Neuronal stem cell (in vitro differentiated cells): Measurements from ENCODE around the gene ABCD2.
A peak's percentile ranks its signal among the peaks of the same experiment; 100 is the strongest.

Experiments
- DNase-seq: peaks from one replicate; pipeline ENCODE4 v3.0.0-alpha.2; 2013; ENCODE audit warnings: low spot score
- H2AFZ ChIP-seq: one replicate; pipeline ENCODE4 v1.6.1; 2013; ENCODE audit warnings: mild to moderate bottlenecking, low read length, inconsistent platforms
- H2AK5ac ChIP-seq: 2 replicates; pipeline ENCODE4 v1.6.1; 2013; ENCODE audit warnings: low read depth, mild to moderate bottlenecking, inconsistent platforms, low read length, moderate library complexity, mixed read lengths
- H2BK120ac ChIP-seq: 2 replicates; pipeline ENCODE4 v1.6.1; 2013; ENCODE audit warnings: low read depth, mild to moderate bottlenecking, inconsistent platforms, low read length, moderate library complexity, mixed read lengths
- H2BK12ac ChIP-seq: one replicate; pipeline ENCODE4 v1.6.1; 2013; ENCODE audit warnings: low read length, inconsistent platforms
- H2BK15ac ChIP-seq: 2 replicates; pipeline ENCODE4 v1.6.1; 2013; ENCODE audit warnings: mild to moderate bottlenecking, low read length, inconsistent platforms, mixed read lengths
- H2BK5ac ChIP-seq: one replicate; pipeline ENCODE4 v1.6.1; 2013; ENCODE audit warnings: inconsistent platforms, mild to moderate bottlenecking, low read length, moderate library complexity
- H3K14ac ChIP-seq: one replicate; pipeline ENCODE4 v1.6.1; 2013; ENCODE audit warnings: low read length, inconsistent platforms
- H3K18ac ChIP-seq: 2 replicates; pipeline ENCODE4 v1.6.1; 2013; ENCODE audit warnings: low read length, inconsistent platforms
- H3K23ac ChIP-seq: 2 replicates; pipeline ENCODE4 v1.6.1; 2013; ENCODE audit warnings: low read depth, mild to moderate bottlenecking, mixed read lengths, low read length, inconsistent platforms; ENCODE audit not compliant: poor library complexity
- H3K27ac ChIP-seq: replicated peaks from 3 replicates; pipeline ENCODE4 v1.5.1; 2013; ENCODE audit warnings: low read length, inconsistent platforms
- H3K27me3 ChIP-seq, 3 experiments: 2 replicates each; pipeline ENCODE4 v1.6.1; 2013; ENCODE audit warnings: low read length in 3 of 3, mild to moderate bottlenecking in 2 of 3, inconsistent platforms in 1 of 3, low read depth in 1 of 3, mixed read lengths in 1 of 3, moderate library complexity in 1 of 3; ENCODE audit not compliant: control insufficient read depth in 3 of 3, insufficient read depth in 3 of 3
- H3K36me3 ChIP-seq, 2 donors: replicated peaks in 1 of 2; 2 replicates each; pipeline ENCODE4 v1.6.1; 2013; ENCODE audit warnings: low read length in 2 of 2; ENCODE audit not compliant: control insufficient read depth in 2 of 2, insufficient read depth in 2 of 2
- H3K4ac ChIP-seq: 2 replicates; pipeline ENCODE4 v1.6.1; 2013; ENCODE audit warnings: inconsistent platforms, mild to moderate bottlenecking, low read length, moderate library complexity
- H3K4me1 ChIP-seq, 2 donors: 1 replicate in 1 of 2; 2 replicates in 1 of 2; pipeline ENCODE4 v1.6.1; 2013; ENCODE audit warnings: low read length in 2 of 2, low read depth in 1 of 2; ENCODE audit not compliant: control insufficient read depth in 2 of 2, insufficient read depth in 1 of 2
- H3K4me2 ChIP-seq: one replicate; pipeline ENCODE4 v1.6.1; 2013; ENCODE audit warnings: mild to moderate bottlenecking, low read length, inconsistent platforms; ENCODE audit not compliant: insufficient read depth, poor library complexity, severe bottlenecking
- H3K4me3 ChIP-seq, 2 donors: 2 replicates each; pipeline ENCODE4 v1.5.1; 2013; ENCODE audit warnings: low read length in 2 of 2, mild to moderate bottlenecking in 2 of 2, inconsistent platforms in 1 of 2, moderate library complexity in 1 of 2
- H3K79me1 ChIP-seq: one replicate; pipeline ENCODE4 v1.6.1; 2013; ENCODE audit warnings: low read depth, mild to moderate bottlenecking, inconsistent platforms, low read length, moderate library complexity
- H3K9ac ChIP-seq: one replicate; pipeline ENCODE4 v1.6.1; 2013; ENCODE audit warnings: mild to moderate bottlenecking, low read depth, low read length, inconsistent platforms; ENCODE audit not compliant: poor library complexity
- H3K9me3 ChIP-seq, 2 donors: replicated peaks in 1 of 2; 2 replicates each; pipeline versions ENCODE3 to v1.6.1; 2013; ENCODE audit warnings: low read length in 2 of 2, mild to moderate bottlenecking in 2 of 2, inconsistent platforms in 1 of 2, low read depth in 1 of 2, mixed read lengths in 1 of 2, moderate library complexity in 1 of 2; ENCODE audit not compliant: control insufficient read depth in 2 of 2, insufficient read depth in 1 of 2
- H4K8ac ChIP-seq: one replicate; pipeline ENCODE4 v1.6.1; 2013; ENCODE audit warnings: low read depth, mild to moderate bottlenecking, inconsistent platforms, low read length, moderate library complexity
- H4K91ac ChIP-seq: one replicate; pipeline ENCODE4 v1.6.1; 2013; ENCODE audit warnings: low read length, low read depth, mild to moderate bottlenecking, inconsistent platforms; ENCODE audit not compliant: poor library complexity
- WGBS, 2 donors: extraction: QIAGEN DNeasy Blood & Tissue Kit; methylation state at CpG; one replicate each; pipeline ENCODE4 v1.1.7; 2013; ENCODE audit warnings: missing lambda C conversion rate in 2 of 2, mixed read lengths in 1 of 2; ENCODE audit not compliant: insufficient read length in 2 of 2, insufficient replicate concordance in 1 of 2; ENCODE audit errors: extremely low coverage in 2 of 2; 5-methylcytosine and 5-hydroxymethylcytosine counted together

The ABCD2 gene

DNA sequence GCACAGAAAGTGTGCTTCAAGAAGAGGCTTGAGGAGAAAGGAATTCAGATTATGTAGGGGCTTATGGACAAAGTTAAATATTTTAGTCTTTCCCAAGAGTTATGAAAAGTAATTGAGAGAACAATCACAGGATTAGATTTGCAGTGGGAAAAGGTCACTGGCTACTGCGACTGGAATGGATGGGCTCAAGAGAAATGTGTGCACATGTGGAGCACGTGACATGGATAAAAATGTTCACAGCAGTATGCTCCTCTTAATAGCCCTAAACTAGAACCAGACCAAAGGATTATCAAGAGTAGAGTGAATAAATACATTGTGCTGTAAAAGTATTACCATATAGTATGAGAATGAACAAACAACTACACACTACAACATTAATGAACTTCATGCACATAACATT, 78.1 kb downstream of the ABCD2 start:
- H3K18ac ChIP-seq = no peak overlapping the region
- no peaks in the 10 kb centered on the region for H3K36me3 ChIP-seq
- no peak overlapping the region for H3K9ac ChIP-seq
- no peak overlapping the region for H2BK120ac ChIP-seq
- no peaks in the 10 kb centered on the region for H3K27me3 ChIP-seq
- peaks cover 1 to 2% of the 10 kb centered on the region in 2 donors for H3K4me1 ChIP-seq
- H3K9me3 ChIP-seq = no peaks in the 10 kb centered on the region
- H3K4ac ChIP-seq = no peak overlapping the region
- no peak overlapping the region for H3K14ac ChIP-seq
- no peak overlapping the region for H3K4me3 ChIP-seq
- peak overlapping the region; percentile 16 for H2AFZ ChIP-seq
- H3K27ac ChIP-seq = no peak overlapping the region
- H4K91ac ChIP-seq = no peak overlapping the region
- no peaks in the 10 kb centered on the region for H3K79me1 ChIP-seq
- no CpG with 5 or more reads among the region's 2 CpGs for WGBS, 2 donors
- no peak overlapping the region for H2BK5ac ChIP-seq
- H2BK12ac ChIP-seq = no peak overlapping the region
- no peak overlapping the region for H4K8ac ChIP-seq
- H3K23ac ChIP-seq = no peak overlapping the region
- no peak overlapping the region for H3K4me2 ChIP-seq
- no peak overlapping the region for H2BK15ac ChIP-seq
- DNase-seq = no peak
- H2AK5ac ChIP-seq = no peak overlapping the region

DNA sequence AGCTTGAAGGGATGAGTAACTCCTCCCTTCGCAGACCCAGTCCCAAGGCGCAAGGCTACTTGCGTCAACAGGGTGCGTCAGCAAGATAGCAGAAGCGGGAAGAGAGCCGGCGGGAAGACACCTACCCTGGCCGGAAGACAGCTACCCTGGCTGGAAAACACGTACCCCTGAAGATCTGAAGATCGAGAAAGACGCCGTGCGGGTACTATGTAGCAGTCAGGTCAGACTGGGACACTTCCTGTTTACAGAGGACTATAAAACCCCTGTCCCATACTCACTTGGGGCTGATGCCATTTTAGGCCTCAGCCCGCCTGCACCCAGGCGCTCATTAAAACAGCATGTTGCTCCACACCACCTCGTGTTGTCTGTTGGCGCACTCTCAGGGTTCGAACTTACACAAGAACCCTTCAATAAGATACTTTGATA, 80.9 kb downstream of the ABCD2 start:
- no peak overlapping the region for H2AK5ac ChIP-seq
- H2BK5ac ChIP-seq = no peak overlapping the region
- no peak overlapping the region for H2BK15ac ChIP-seq
- no peak for DNase-seq
- H3K23ac ChIP-seq = no peak overlapping the region
- no peak overlapping the region for H4K8ac ChIP-seq
- no peak overlapping the region for H3K9ac ChIP-seq
- H3K9me3 ChIP-seq = no peaks in the 10 kb centered on the region
- H3K4me3 ChIP-seq = no peak overlapping the region
- no peak overlapping the region for H3K18ac ChIP-seq
- peak overlapping the region; percentile 32 for H2AFZ ChIP-seq
- no peak overlapping the region for H4K91ac ChIP-seq
- H3K27me3 ChIP-seq = no peaks in the 10 kb centered on the region
- no peak overlapping the region for H2BK12ac ChIP-seq
- no peaks in the 10 kb centered on the region for H3K36me3 ChIP-seq
- H3K4me2 ChIP-seq = no peak overlapping the region
- no peak overlapping the region for H3K4ac ChIP-seq
- H3K14ac ChIP-seq = no peak overlapping the region
- H2BK120ac ChIP-seq = no peak overlapping the region
- H3K27ac ChIP-seq = no peak overlapping the region
- WGBS, 2 donors = no CpG with 5 or more reads among the region's 18 CpGs
- H3K79me1 ChIP-seq = no peaks in the 10 kb centered on the region
- H3K4me1 ChIP-seq = peaks cover 1 to 2% of the 10 kb centered on the region in 2 donors

DNA sequence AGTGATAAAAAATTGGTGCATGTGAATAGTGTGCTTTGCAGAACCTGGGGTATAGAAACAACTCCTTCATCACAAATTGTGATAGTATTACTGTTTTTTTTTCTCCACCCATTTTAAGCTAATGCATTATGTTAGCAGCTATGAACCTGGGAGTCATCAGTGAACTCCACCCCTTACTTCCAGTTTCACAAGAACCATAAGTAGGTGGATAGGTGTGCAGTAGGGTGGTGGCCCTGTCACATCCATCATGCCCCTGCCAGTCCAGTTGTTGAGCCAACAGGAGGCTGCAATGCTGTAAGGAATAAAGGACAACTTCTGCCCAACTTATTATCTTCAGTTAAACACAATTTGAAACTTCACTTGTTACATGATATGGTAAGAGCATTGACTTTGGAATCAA, 85.7 kb downstream of the ABCD2 start:
- no peaks in the 10 kb centered on the region for H3K79me1 ChIP-seq
- H3K18ac ChIP-seq = no peak overlapping the region
- no peaks in the 10 kb centered on the region for H3K9me3 ChIP-seq
- H3K4me3 ChIP-seq = no peak overlapping the region
- H3K23ac ChIP-seq = no peak overlapping the region
- H2AK5ac ChIP-seq = no peak overlapping the region
- no peak overlapping the region for H2AFZ ChIP-seq
- H4K91ac ChIP-seq = no peak overlapping the region
- no peaks in the 10 kb centered on the region for H3K4me1 ChIP-seq
- H3K14ac ChIP-seq = no peak overlapping the region
- no peak overlapping the region for H2BK120ac ChIP-seq
- no peak overlapping the region for H3K4ac ChIP-seq
- H2BK12ac ChIP-seq = no peak overlapping the region
- H2BK5ac ChIP-seq = no peak overlapping the region
- no peaks in the 10 kb centered on the region for H3K27me3 ChIP-seq
- no peak for DNase-seq
- H4K8ac ChIP-seq = no peak overlapping the region
- no peak overlapping the region for H2BK15ac ChIP-seq
- H3K27ac ChIP-seq = no peak overlapping the region
- no peak overlapping the region for H3K4me2 ChIP-seq
- no peak overlapping the region for H3K9ac ChIP-seq
- H3K36me3 ChIP-seq = no peaks in the 10 kb centered on the region

DNA sequence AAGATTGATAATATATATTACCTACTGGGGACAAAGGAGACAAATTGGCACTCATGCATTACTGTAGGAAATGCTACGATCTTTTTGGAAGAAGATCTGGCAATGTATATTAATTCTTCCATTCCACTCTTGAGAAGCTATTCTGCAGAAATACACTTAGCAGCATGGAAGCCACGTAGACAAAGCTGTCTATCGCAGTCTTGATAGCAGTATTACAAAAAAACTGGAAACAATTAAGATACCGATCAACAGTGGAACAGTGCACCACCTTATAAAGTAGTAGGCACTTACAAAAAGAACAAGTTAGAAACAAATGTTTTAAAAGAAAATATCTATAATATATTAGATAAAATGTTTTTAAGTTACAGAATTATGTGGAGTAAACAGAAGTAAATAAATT, 87.2 kb downstream of the ABCD2 start:
- H3K9ac ChIP-seq = no peak overlapping the region
- H3K23ac ChIP-seq = no peak overlapping the region
- H2BK15ac ChIP-seq = no peak overlapping the region
- no peak overlapping the region for H4K91ac ChIP-seq
- no peaks in the 10 kb centered on the region for H3K9me3 ChIP-seq
- H3K79me1 ChIP-seq = no peaks in the 10 kb centered on the region
- H2BK120ac ChIP-seq = no peak overlapping the region
- H2BK12ac ChIP-seq = no peak overlapping the region
- no peaks in the 10 kb centered on the region for H3K27me3 ChIP-seq
- no peak for DNase-seq
- no CpG with 5 or more reads among the region's 4 CpGs for WGBS, 2 donors
- no peak overlapping the region for H3K18ac ChIP-seq
- no peaks in the 10 kb centered on the region for H3K4me1 ChIP-seq
- H3K14ac ChIP-seq = no peak overlapping the region
- no peak overlapping the region for H3K27ac ChIP-seq
- H3K4me2 ChIP-seq = no peak overlapping the region
- H2AFZ ChIP-seq = no peak overlapping the region
- H3K4me3 ChIP-seq = no peak overlapping the region
- H2BK5ac ChIP-seq = no peak overlapping the region
- no peak overlapping the region for H2AK5ac ChIP-seq
- H4K8ac ChIP-seq = no peak overlapping the region
- H3K36me3 ChIP-seq = no peaks in the 10 kb centered on the region
- no peak overlapping the region for H3K4ac ChIP-seq
